Ovary (tissue), 9 donors: Measurements from ENCODE around the gene CCDC34. TPM values are rescaled to one million over a fixed set of nuclear protein-coding genes. Genes with fewer than 3 reads are reported as not detected.

ENCODE experiments used
- DNase-seq, 5 donors: peaks; one replicate each; pipeline ENCODE4 v3.0.0-alpha.2; 2019 to 2020
- H3K27ac ChIP-seq, 2 donors: fragments of 200-600 bp; one replicate each; pipeline versions ENCODE4 v1.5.1 to v1.8.0; 2019 to 2022
- H3K27me3 ChIP-seq: fragments of 200-600 bp; one replicate; pipeline ENCODE4 v1.8.0; 2022
- H3K36me3 ChIP-seq: fragments of 200-600 bp; sonication (generic); one replicate; pipeline ENCODE4 v1.5.1; 2019
- H3K4me1 ChIP-seq: one replicate; pipeline ENCODE4 v1.8.1; 2013; ENCODE audit warnings: mild to moderate bottlenecking, moderate library complexity; ENCODE audit not compliant: insufficient read depth
- H3K4me3 ChIP-seq: fragments of 200-600 bp; sonication (generic); one replicate; pipeline ENCODE4 v1.5.1; 2017
- H3K9me3 ChIP-seq, 2 donors: fragments of 200-600 bp in 1 of 2; sonication (generic) in 1 of 2; one replicate each; pipeline versions ENCODE4 v1.5.1 to v1.8.1; 2013 to 2019; ENCODE audit warnings: mild to moderate bottlenecking in 1 of 2, moderate library complexity in 1 of 2
- EP300 ChIP-seq: sonication (generic); formaldehyde crosslinking; IDR thresholded peaks from one replicate; pipeline ENCODE4 v1.6.1; 2017; ENCODE audit warnings: antibody characterized with exemption
- POLR2A ChIP-seq: fragments of 450-650 bp; IDR thresholded peaks from one replicate; pipeline ENCODE4 v1.6.1; 2017; ENCODE audit warnings: antibody characterized with exemption, mild to moderate bottlenecking, moderate library complexity
- WGBS, 3 donors: extraction: QIAGEN DNeasy Blood & Tissue Kit in 1 of 3; methylation state at CpG; one replicate each; pipeline versions ENCODE4 v1.1.5 to v1.1.7; 2013 to 2017; 5-methylcytosine and 5-hydroxymethylcytosine counted together
- intact Hi-C, 4 donors: fragments of 100-400 bp; cut with DNase I; formaldehyde crosslinking; loops; one replicate each; pipeline versions ENCODE4 v1.11.0 to v1.15.1; 2022 to 2023
- polyA plus RNA-seq, 2 donors: library from polyadenylated mRNA; stranded (reverse); fragments of 200-250 nt in 1 of 2; fragments of 350-450 nt in 1 of 2; fragmentation: Illumina TruSeq in 1 of 2; extraction: RNeasy Lipid Tissue Mini Kit (QIAGEN cat#74804) in 1 of 2; gene quantifications; one replicate each; pipeline ENCODE4 v1.2.3, GENCODE V29; 2013 to 2014
- total RNA-seq, 7 donors: library from RNA; depleted of rRNA in 2 of 7; stranded (reverse); fragments of >200 nt in 2 of 7; fragmentation: NEBNext Ultra II Directional in 3 of 7; extraction: Animal tissue kit (Norgen Biotek cat#: 25700) in 3 of 7; gene quantifications; one replicate each; pipeline versions ENCODE4 v1.1.0 to v1.2.4, GENCODE V29; 2016 to 2023
- TF ChIP-seq, protein P1 (sequence below), 3 donors: fragments of 450-650 bp in 2 of 3; fragments of 200-600 bp in 1 of 3; IDR thresholded peaks; one replicate each; pipeline versions ENCODE4 v1.5.1 to v1.8.0; 2016 to 2022; ENCODE audit warnings: antibody characterized with exemption in 3 of 3, mild to moderate bottlenecking in 1 of 3
- donor health status: DM: no; HTN: no; CAD: no; lungs with moderate emphysema.
- donor health status: DM: no; HTN: no; CAD: no.
- donor health status: Bipolar disorder and iron deficiency.
- donor health status: DM: yes; HTN: yes; CAD: no.
- donor health status: DM: no; HTN: no; CAD: no.
- donor health status: DM: yes; HTN: yes; CAD: no.

CCDC34 gene
- total and polyA plus RNA-seq, 9 donors, result 2.5 to 17.5 (median 7.8) TPM

DNA sequence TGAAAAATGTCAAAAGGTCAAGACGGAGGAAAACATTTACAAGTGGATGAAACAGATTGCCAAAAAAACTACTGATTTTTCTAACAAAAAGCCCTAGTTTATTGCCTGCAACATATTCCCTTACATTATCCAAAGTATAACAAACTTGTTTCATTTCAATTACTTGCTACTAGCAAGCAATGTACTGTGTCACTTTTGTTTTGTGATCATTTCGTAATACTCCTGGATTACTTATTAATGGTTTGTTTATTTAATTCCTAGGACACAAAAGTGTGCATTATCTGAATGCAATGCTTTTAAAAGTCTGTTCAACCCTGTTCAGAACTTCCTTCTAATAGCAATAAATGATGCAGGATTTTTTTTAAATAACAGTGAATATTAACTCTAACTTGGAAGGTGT is 50.9 kb downstream of the CCDC34 start:
- intact Hi-C loops, result loop anchor here in 1 of 4 donors (2.0 kb wide), 1 partner anchor 21 kb away; no protein-coding TSS in a partner anchor
- H3K27me3 ChIP-seq, result no peaks in the 10 kb centered on the region

DNA sequence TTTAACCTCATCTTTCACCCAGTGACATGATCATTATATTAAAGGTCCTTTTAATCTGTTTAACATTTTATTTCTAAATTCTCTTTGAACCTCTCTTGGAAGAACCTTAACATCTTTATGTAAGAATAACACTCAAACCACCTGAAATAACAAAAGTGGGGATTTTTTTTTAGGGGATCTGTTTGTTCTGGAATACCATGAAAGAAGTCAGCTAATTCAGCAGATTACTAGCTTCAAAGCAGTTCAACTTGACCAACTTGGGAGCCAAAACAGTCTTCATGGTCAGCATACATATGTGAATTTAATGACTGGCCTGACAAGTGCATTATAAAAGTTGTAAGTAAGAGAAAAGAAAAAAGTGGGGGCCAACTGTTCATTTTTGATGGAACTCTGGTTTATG is 52.3 kb downstream of the CCDC34 start:
- H3K27me3 ChIP-seq, result no peaks in the 10 kb centered on the region
- H3K36me3 ChIP-seq, result no peaks in the 10 kb centered on the region

More for the DNA sequence above, 50.9 kb downstream of the CCDC34 start:
- H3K27ac ChIP-seq, result no peak overlapping the region
- no peaks in the 10 kb centered on the region for H3K36me3 ChIP-seq
- WGBS, 3 donors, result 89 to 92% (median 92%) methylated on average over 2 of the region's 2 CpGs
- H3K4me1 ChIP-seq, result peaks cover 3% of the 10 kb centered on the region
- TF ChIP-seq POLR2A, result no peak
- no peak for TF ChIP-seq EP300
- TF ChIP-seq, protein P1, sequence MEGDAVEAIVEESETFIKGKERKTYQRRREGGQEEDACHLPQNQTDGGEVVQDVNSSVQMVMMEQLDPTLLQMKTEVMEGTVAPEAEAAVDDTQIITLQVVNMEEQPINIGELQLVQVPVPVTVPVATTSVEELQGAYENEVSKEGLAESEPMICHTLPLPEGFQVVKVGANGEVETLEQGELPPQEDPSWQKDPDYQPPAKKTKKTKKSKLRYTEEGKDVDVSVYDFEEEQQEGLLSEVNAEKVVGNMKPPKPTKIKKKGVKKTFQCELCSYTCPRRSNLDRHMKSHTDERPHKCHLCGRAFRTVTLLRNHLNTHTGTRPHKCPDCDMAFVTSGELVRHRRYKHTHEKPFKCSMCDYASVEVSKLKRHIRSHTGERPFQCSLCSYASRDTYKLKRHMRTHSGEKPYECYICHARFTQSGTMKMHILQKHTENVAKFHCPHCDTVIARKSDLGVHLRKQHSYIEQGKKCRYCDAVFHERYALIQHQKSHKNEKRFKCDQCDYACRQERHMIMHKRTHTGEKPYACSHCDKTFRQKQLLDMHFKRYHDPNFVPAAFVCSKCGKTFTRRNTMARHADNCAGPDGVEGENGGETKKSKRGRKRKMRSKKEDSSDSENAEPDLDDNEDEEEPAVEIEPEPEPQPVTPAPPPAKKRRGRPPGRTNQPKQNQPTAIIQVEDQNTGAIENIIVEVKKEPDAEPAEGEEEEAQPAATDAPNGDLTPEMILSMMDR (IDR thresholded peaks at IDR 0.05), result no peak
- no peak for DNase-seq
- no peaks in the 10 kb centered on the region for H3K9me3 ChIP-seq
- H3K4me3 ChIP-seq, result no peak overlapping the region

GRCh38 chr11:27310182-27310581 is 52.8 kb downstream of the CCDC34 start:
- TF ChIP-seq, protein P1 (IDR thresholded peaks at IDR 0.05), result no peak
- TF ChIP-seq POLR2A (no peak), EP300 (no peak)
- no peaks in the 10 kb centered on the region for H3K27me3 ChIP-seq
- no peak overlapping the region for H3K27ac ChIP-seq
- H3K4me1 ChIP-seq, result peaks cover 3% of the 10 kb centered on the region
- no peaks in the 10 kb centered on the region for H3K36me3 ChIP-seq
- no peak overlapping the region for H3K4me3 ChIP-seq
- no peaks in the 10 kb centered on the region for H3K9me3 ChIP-seq
- no peak for DNase-seq
- intact Hi-C loops, result no loop called here

More for the DNA sequence above, 52.3 kb downstream of the CCDC34 start:
- intact Hi-C loops, result no loop called here
- no peak overlapping the region for H3K27ac ChIP-seq
- no peak overlapping the region for H3K4me3 ChIP-seq
- H3K9me3 ChIP-seq, result no peaks in the 10 kb centered on the region
- H3K4me1 ChIP-seq, result peaks cover 3% of the 10 kb centered on the region
- TF ChIP-seq EP300, result no peak
- TF ChIP-seq, protein P1 (IDR thresholded peaks at IDR 0.05), result no peak
- no peak for TF ChIP-seq POLR2A
- no peak for DNase-seq

DNA sequence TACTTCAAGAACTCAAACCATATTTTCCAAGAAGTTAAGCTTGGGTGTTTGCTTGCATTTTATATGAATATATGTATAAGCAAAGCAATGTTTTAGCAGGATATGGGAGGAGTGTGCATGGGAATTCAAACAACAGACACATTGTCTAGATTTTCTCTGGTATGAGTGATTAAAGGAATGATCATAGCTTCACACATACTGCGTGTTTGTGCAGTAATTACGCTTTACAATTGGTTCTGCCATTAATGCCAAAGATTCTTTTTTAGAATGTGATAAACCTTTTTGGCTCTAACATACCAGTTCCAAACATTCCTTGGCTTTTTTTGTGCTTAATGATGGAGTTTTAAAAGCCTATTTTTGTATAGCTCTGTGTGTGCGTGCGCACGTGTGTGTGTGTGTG is 54.0 kb downstream of the CCDC34 start:
- peaks cover 3% of the 10 kb centered on the region for H3K4me1 ChIP-seq
- no peaks in the 10 kb centered on the region for H3K27me3 ChIP-seq
- intact Hi-C loops, result no loop called here
- no peak for TF ChIP-seq POLR2A
- TF ChIP-seq, protein P1 (IDR thresholded peaks at IDR 0.05), result no peak
- no peak for TF ChIP-seq EP300
- DNase-seq, result no peak
- no peaks in the 10 kb centered on the region for H3K9me3 ChIP-seq
- H3K36me3 ChIP-seq, result no peaks in the 10 kb centered on the region
- H3K4me3 ChIP-seq, result no peak overlapping the region
- no peak overlapping the region for H3K27ac ChIP-seq
- WGBS, 3 donors, result 27 to 46% (median 35%) methylated on average over 5 of the region's 5 CpGs

- DNase-seq, result no peak
- intact Hi-C loops, result no loop called here
- Histone ChIP-seq H3K4me3 (no peak overlapping the region), H3K9me3 (no peaks in the 10 kb centered on the region), H3K4me1 (peaks cover 3% of the 10 kb centered on the region), H3K27me3 (no peaks in the 10 kb centered on the region), H3K36me3 (no peaks in the 10 kb centered on the region), H3K27ac (no peak overlapping the region)
- TF ChIP-seq POLR2A (no peak), EP300 (no peak)
- TF ChIP-seq, protein P1 (IDR thresholded peaks at IDR 0.05), result no peak
These were observed 55.8 kb downstream of the CCDC34 start for GRCh38 chr11:27307232-27307631.
